ENCODE measurements around the gene FAR1.

FAR1 gene

DNA sequence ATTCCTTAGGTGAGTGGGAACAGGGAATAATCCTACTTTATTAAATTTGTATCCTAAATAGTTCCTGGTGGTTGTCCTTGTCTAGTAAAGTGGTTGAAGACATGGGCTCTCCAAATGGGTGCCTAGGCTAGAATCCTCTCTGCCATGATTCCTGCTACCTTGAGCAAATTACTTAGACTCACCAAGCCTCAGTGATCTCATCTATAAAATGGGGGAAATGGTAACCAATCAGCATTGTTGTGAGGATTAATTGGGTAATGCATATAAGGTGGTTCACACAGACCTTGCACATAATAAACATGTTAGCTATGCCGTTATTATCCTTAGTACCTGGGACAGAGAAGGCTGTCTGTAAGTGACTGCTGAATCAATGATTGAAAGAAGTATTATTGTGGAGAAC lies 109.9 kb downstream of the FAR1 start:
- no peak for DNase-seq

DNA sequence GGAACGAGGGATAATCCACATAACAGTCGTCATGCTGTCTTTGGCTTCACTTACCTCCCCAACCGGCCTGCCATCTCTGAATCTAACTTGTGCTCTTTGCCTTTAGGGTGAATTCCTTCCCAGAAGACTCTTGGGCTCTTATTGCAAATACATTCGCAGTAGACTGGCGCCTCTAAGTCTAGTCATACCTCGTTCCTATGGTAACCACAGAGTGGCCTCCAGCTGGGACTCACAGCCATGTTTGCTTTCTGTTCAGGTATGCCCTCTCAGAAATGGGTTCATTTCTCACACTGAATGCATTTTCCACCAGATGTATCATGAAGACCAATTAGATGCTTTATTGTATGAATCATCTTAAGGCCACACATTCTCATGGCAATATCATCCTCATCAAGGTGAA lies 112.7 kb downstream of the FAR1 start:
- DNase-seq: no peak
